SIG-M5 treated with dmso at 0.1 percent for 504 hours (cell line): ENCODE results near the gene CIITA.
A peak's percentile ranks its signal among the peaks of the same experiment; 100 is the strongest.
"Not testable (repeated sequence)": the region's sequence is repeated elsewhere in the genome, so short reads cannot be mapped to it uniquely, and the experiment has no call there.

Experiments
- DNase-seq: peaks from one replicate; lab custom pipeline; 2025; ENCODE audit not compliant: unreplicated experiment; lab: John Stamatoyannopoulos, UW

CIITA gene

GRCh38 chr16:10918294-10919002, 41.4 kb downstream of the CIITA start:
- peak; percentile 84 for DNase-seq

- no peak for DNase-seq
These were observed 42.0 kb downstream of the CIITA start for GRCh38 chr16:10919003-10919351.

- no peak for DNase-seq
These were observed 43.9 kb downstream of the CIITA start for GRCh38 chr16:10920726-10921427.

GRCh38 chr16:10921536-10922327, 44.7 kb downstream of the CIITA start:
- DNase-seq, result no peak

- no peak for DNase-seq
These were observed 45.5 kb downstream of the CIITA start for GRCh38 chr16:10922328-10923145.

GRCh38 chr16:10923146-10923649, 46.2 kb downstream of the CIITA start:
- DNase-seq, result no peak

- no peak for DNase-seq
These were observed 46.7 kb downstream of the CIITA start for GRCh38 chr16:10923650-10924214.

- DNase-seq, result not testable (repeated sequence)
These were observed 48.3 kb downstream of the CIITA start for GRCh38 chr16:10925285-10925684.

- no peak for DNase-seq
These were observed 49.1 kb downstream of the CIITA start for GRCh38 chr16:10926094-10926493.

- DNase-seq, result no peak
These were observed 49.9 kb downstream of the CIITA start for GRCh38 chr16:10926867-10927266.

GRCh38 chr16:10927497-10928112, 50.6 kb downstream of the CIITA start:
- DNase-seq, result no peak

- DNase-seq, result not testable (repeated sequence)
These were observed 52.1 kb downstream of the CIITA start for GRCh38 chr16:10929097-10929496.

- DNase-seq, result no peak
These were observed 53.1 kb downstream of the CIITA start for GRCh38 chr16:10929853-10930754.

- no peak for DNase-seq
These were observed 53.7 kb downstream of the CIITA start for GRCh38 chr16:10930755-10931093.

- no peak for DNase-seq
These were observed 54.1 kb downstream of the CIITA start for GRCh38 chr16:10931134-10931533.

GRCh38 chr16:10931977-10932632, 55.1 kb downstream of the CIITA start:
- no peak for DNase-seq

GRCh38 chr16:10932959-10933710, 56.1 kb downstream of the CIITA start:
- peak; percentile 16 for DNase-seq

- DNase-seq, result no peak
These were observed 56.9 kb downstream of the CIITA start for GRCh38 chr16:10933865-10934264.
